Measurements from ENCODE around the gene KCNMA1.

DNA sequence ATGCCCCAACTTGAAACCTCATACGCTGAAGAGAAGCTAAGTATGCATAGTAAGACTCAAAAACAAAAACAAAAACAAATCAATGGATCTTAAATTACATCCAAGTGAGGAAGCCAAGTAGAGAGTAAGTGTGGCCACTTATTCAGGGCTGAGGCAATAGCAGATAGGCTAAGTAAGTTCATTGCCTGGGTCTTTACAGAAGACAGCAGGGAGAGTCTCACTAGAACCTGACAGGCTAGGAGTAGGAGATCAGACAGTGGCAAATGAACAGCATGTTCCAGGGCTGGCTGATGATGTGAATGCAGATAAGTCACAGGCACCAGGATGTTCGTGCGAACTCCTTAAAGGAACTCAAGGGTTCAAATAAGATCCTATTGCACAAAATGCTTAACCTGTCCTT, 568.6 kb downstream of the KCNMA1 start:
- TF ChIP-seq, protein P1, sequence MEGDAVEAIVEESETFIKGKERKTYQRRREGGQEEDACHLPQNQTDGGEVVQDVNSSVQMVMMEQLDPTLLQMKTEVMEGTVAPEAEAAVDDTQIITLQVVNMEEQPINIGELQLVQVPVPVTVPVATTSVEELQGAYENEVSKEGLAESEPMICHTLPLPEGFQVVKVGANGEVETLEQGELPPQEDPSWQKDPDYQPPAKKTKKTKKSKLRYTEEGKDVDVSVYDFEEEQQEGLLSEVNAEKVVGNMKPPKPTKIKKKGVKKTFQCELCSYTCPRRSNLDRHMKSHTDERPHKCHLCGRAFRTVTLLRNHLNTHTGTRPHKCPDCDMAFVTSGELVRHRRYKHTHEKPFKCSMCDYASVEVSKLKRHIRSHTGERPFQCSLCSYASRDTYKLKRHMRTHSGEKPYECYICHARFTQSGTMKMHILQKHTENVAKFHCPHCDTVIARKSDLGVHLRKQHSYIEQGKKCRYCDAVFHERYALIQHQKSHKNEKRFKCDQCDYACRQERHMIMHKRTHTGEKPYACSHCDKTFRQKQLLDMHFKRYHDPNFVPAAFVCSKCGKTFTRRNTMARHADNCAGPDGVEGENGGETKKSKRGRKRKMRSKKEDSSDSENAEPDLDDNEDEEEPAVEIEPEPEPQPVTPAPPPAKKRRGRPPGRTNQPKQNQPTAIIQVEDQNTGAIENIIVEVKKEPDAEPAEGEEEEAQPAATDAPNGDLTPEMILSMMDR (IDR thresholded peaks at IDR 0.05 in 8 of 11, conservative IDR thresholded peaks at IDR 0.05 in 3 of 11), result no peak
- TF ChIP-seq POLR2A (IDR thresholded peaks at IDR 0.05) (no peak), POLR2AphosphoS5 (IDR thresholded peaks at IDR 0.05) (no peak)
